HCT116 (cell line): ENCODE measurements around the gene POLR3C. TPM values are rescaled to one million over a fixed set of nuclear protein-coding genes. Genes with fewer than 3 reads are reported as not detected.

ENCODE experiments used
- ATAC-seq: fragments of 200-7000 bp; cut with Tn5 transposase; 2 replicates; pipeline ENCODE4 v1.9.1; 2020; ENCODE audit warnings: mild to moderate bottlenecking, moderate library complexity
- BruUV-seq: library from RNA; stranded (reverse); fragments of 400-500 nt; replicated peaks from 2 replicates; lab custom pipeline; 2021; lab: Mats Ljungman, UMichigan
- CTCF ChIA-PET: fragments of 300-600 bp; sonication (Branson Sonifier 250); formaldehyde crosslinking; loops from one replicate; lab custom pipeline; 2021; ENCODE audit warnings: antibody characterized with exemption; lab: Charles Lee
- POLR2A ChIA-PET: fragments of 300-600, 350-600 bp; sonication (Branson Sonifier 250); formaldehyde crosslinking; loops from one replicate; lab custom pipeline; 2021; ENCODE audit warnings: antibody characterized with exemption; lab: Charles Lee
- RAD21 ChIA-PET, 2 experiments: fragments of 300-600 bp; sonication (Branson Sonifier 250); formaldehyde crosslinking; loops; one replicate each; lab custom pipeline; 2023; ENCODE audit warnings: low total read pairs in 2 of 2; ENCODE audit not compliant: uncharacterized antibody in 2 of 2, unreplicated experiment in 2 of 2, low non-redundant PET in 1 of 2; lab: Charles Lee
- DNase-seq: peaks from one replicate; pipeline ENCODE4 v3.0.0-alpha.2; 2010; ENCODE audit warnings: low read depth, low spot score
- H2AFZ ChIP-seq: fragments of 200-600 bp; shearing (Covaris generic), sonication (generic); 2 replicates; pipeline ENCODE4 v1.6.1; 2017; ENCODE audit warnings: low read depth, mixed run types, mixed read lengths, antibody characterized with exemption, low read length; ENCODE audit not compliant: poor library complexity, severe bottlenecking
- H3K27ac ChIP-seq: 2 replicates; pipeline ENCODE4 v1.5.1; 2012; ENCODE audit warnings: low read depth, low read length
- H3K27me3 ChIP-seq: fragments of 200-600 bp; sonication (generic); 2 replicates; pipeline ENCODE4 v1.6.1; 2016; ENCODE audit warnings: mixed run types, low read length, mixed read lengths; ENCODE audit not compliant: insufficient read depth
- H3K36me3 ChIP-seq, 2 experiments: fragments of 200-500 bp in 1 of 2; fragments of 200-600 bp in 1 of 2; sonication (Bioruptor generic) in 1 of 2; sonication (generic) in 1 of 2; 2 replicates each; pipeline versions ENCODE4 v1.5.1 to v1.6.1; 2014 to 2016; ENCODE audit warnings: low read length in 2 of 2, inconsistent platforms in 1 of 2, mixed read lengths in 1 of 2, mixed run types in 1 of 2; ENCODE audit not compliant: insufficient read depth in 2 of 2, control insufficient read depth in 1 of 2
- H3K4me1 ChIP-seq, 2 experiments: fragments of 200-600 bp in 1 of 2; sonication (generic) in 1 of 2; 2 replicates each; pipeline versions ENCODE4 v1.5.1 to v1.6.1; 2012 to 2017; ENCODE audit warnings: low read length in 2 of 2, inconsistent platforms in 1 of 2, mild to moderate bottlenecking in 1 of 2, mixed read lengths in 1 of 2, mixed run types in 1 of 2, moderate library complexity in 1 of 2; ENCODE audit not compliant: insufficient read depth in 2 of 2, control insufficient read depth in 1 of 2
- H3K4me2 ChIP-seq: fragments of 200-600 bp; sonication (generic); 2 replicates; pipeline ENCODE4 v1.6.1; 2017; ENCODE audit warnings: mixed run types, low read length, mixed read lengths
- H3K4me3 ChIP-seq, 2 experiments: fragments of 200-600 bp in 1 of 2; sonication (generic) in 1 of 2; replicated peaks in 1 of 2; 2 replicates each; pipeline ENCODE4 v1.5.1; 2011 to 2016; ENCODE audit warnings: low read length in 2 of 2, control low read depth in 1 of 2, low read depth in 1 of 2, mild to moderate bottlenecking in 1 of 2, mixed read lengths in 1 of 2, mixed run types in 1 of 2
- H3K79me2 ChIP-seq: fragments of 200-600 bp; sonication (generic); 2 replicates; pipeline ENCODE4 v1.6.1; 2017; ENCODE audit warnings: mild to moderate bottlenecking, mixed run types, low read length, moderate library complexity, mixed read lengths; ENCODE audit not compliant: insufficient read depth
- H3K9ac ChIP-seq: fragments of 200-600 bp; sonication (generic); 2 replicates; pipeline ENCODE4 v1.6.1; 2016; ENCODE audit warnings: low read length, mixed read lengths
- H3K9me2 ChIP-seq: fragments of 200-600 bp; sonication (generic), shearing (Covaris generic); 2 replicates; pipeline ENCODE4 v1.6.1; 2017; ENCODE audit warnings: mixed run types, mild to moderate bottlenecking, moderate library complexity; ENCODE audit not compliant: insufficient read depth
- H3K9me3 ChIP-seq, 2 experiments: fragments of 200-500 bp in 1 of 2; fragments of 200-600 bp in 1 of 2; sonication (Bioruptor generic) in 1 of 2; sonication (generic) in 1 of 2; 2 replicates each; pipeline ENCODE4 v1.6.1; 2014 to 2017; ENCODE audit warnings: low read length in 2 of 2, mixed read lengths in 2 of 2, inconsistent platforms in 1 of 2, low read depth in 1 of 2, mild to moderate bottlenecking in 1 of 2, mixed run types in 1 of 2, moderate library complexity in 1 of 2; ENCODE audit not compliant: control insufficient read depth in 1 of 2, insufficient read depth in 1 of 2
- H4K20me1 ChIP-seq: fragments of 200-600 bp; sonication (generic), shearing (Covaris generic); 2 replicates; pipeline ENCODE4 v1.6.1; 2017; ENCODE audit warnings: mixed run types, mild to moderate bottlenecking, moderate library complexity; ENCODE audit not compliant: insufficient read depth
- ATF3 ChIP-seq: IDR thresholded peaks from 2 replicates; pipeline ENCODE4 v1.6.1; 2012
- CTCF ChIP-seq, 3 experiments: fragments of 200-600 bp in 1 of 3; sonication (generic) in 1 of 3; IDR thresholded peaks in 2 of 3; conservative IDR thresholded peaks in 1 of 3; 2 replicates each; pipeline ENCODE4 v1.5.1; 2012 to 2017; ENCODE audit warnings: low read depth in 2 of 3, low read length in 2 of 3, antibody characterized with exemption in 1 of 3, borderline replicate concordance in 1 of 3, control low read depth in 1 of 3, mild to moderate bottlenecking in 1 of 3, mixed read lengths in 1 of 3, mixed run types in 1 of 3, moderate library complexity in 1 of 3; ENCODE audit not compliant: insufficient read depth in 1 of 3
- ELF1 ChIP-seq: IDR thresholded peaks from 2 replicates; pipeline ENCODE4 v1.6.1; 2012; ENCODE audit warnings: low read depth, borderline replicate concordance
- EZH2 ChIP-seq: fragments of 200-600 bp; sonication (generic); IDR thresholded peaks from 2 replicates; pipeline ENCODE4 v1.6.1; 2017; ENCODE audit warnings: antibody characterized with exemption, mixed run types
- MAX ChIP-seq: IDR thresholded peaks from 2 replicates; pipeline ENCODE4 v1.6.1; 2012
- POLR2A ChIP-seq: IDR thresholded peaks from 2 replicates; pipeline ENCODE4 v1.7.0; 2011; ENCODE audit warnings: borderline replicate concordance; ENCODE audit not compliant: insufficient read depth, insufficient read length; ENCODE audit errors: extremely low read depth
- RAD21 ChIP-seq: IDR thresholded peaks from 2 replicates; pipeline ENCODE4 v1.6.1; 2012; ENCODE audit warnings: low read depth, mild to moderate bottlenecking
- SIN3A ChIP-seq: IDR thresholded peaks from 2 replicates; pipeline ENCODE4 v1.6.1; 2012; ENCODE audit warnings: low read depth
- SRF ChIP-seq: IDR thresholded peaks from 2 replicates; pipeline ENCODE4 v1.6.1; 2012; ENCODE audit warnings: low read depth
- YY1 ChIP-seq: IDR thresholded peaks from 2 replicates; pipeline ENCODE4 v1.6.1; 2011; ENCODE audit warnings: low read length, low read depth, moderate library complexity, mild to moderate bottlenecking; ENCODE audit not compliant: insufficient replicate concordance; ENCODE audit errors: extremely low read depth
- ZBTB33 ChIP-seq: IDR thresholded peaks from 2 replicates; pipeline ENCODE4 v1.6.1; 2011; ENCODE audit warnings: mild to moderate bottlenecking, low read length, moderate library complexity; ENCODE audit not compliant: insufficient replicate concordance; ENCODE audit errors: extremely low read depth
- ZFX ChIP-seq: fragments of 450-650 bp; IDR thresholded peaks from 2 replicates; pipeline ENCODE4 v1.6.1; 2017
- ZNF274 ChIP-seq: fragments of 200-500 bp; sonication (Bioruptor generic); IDR thresholded peaks from 2 replicates; pipeline ENCODE4 v1.6.1; 2014; ENCODE audit warnings: mild to moderate bottlenecking, low read depth, low read length, inconsistent platforms
- intact Hi-C: fragments of 100-400 bp; cut with micrococcal nuclease; formaldehyde crosslinking; loops from 2 replicates; pipeline ENCODE4 v1.10.0; 2022
- total RNA-seq: library from RNA; stranded (reverse); gene quantifications from one replicate; pipeline ENCODE4 v1.2.1, GENCODE V29; 2021; ENCODE audit not compliant: unreplicated experiment

POLR3C gene
- total RNA-seq, 1 experiment from 2014 or later = 25.4 TPM

- CTCF ChIA-PET = interaction anchor here (0.8 to 6.6 kb wide), 9 partner anchors 8 to 174 kb away, joined by 3 to 87 read pairs (median 5); partner anchors contain the start of genes ANKRD34A, NUDT17, POLR3C and POLR3GL
- DNase-seq = no peak
Observed at GRCh38 chr1:145858238-145858900, 34.4 kb downstream of the POLR3C start.

More at GRCh38 chr1:145858238-145858900, 34.4 kb downstream of the POLR3C start:
- H3K4me3 ChIP-seq = peak overlapping the region; percentile 73 to 75
- H4K20me1 ChIP-seq = no peaks in the 10 kb centered on the region
- H3K36me3 ChIP-seq = peaks cover 0 to 21% of the 10 kb centered on the region in 2 experiments
- no peaks in the 10 kb centered on the region for H3K9me3 ChIP-seq
- TF ChIP-seq YY1 (no peak), CTCF (IDR thresholded peaks at IDR 0.05 in 2 of 3, conservative IDR thresholded peaks at IDR 0.05 in 1 of 3; ENCODE audit: borderline replicate concordance in 1 of 3, insufficient read depth in 1 of 3, low read depth in 2 of 3, low read length in 2 of 3) (no peak), SIN3A (no peak), ZFX (no peak), EZH2 (no peak), ZNF274 (no peak), RAD21 (no peak), SRF (no peak), MAX (no peak), ZBTB33 (no peak), ATF3 (no peak), POLR2A (no peak), ELF1 (no peak)
- TF ChIP-seq, all 23 proteins: peak for 0
- Histone ChIP-seq H3K4me1 (peaks cover 11 to 15% of the 10 kb centered on the region in 2 experiments; a peak in 3 of 4 replicates), H3K79me2 (peaks cover 5% of the 10 kb centered on the region; the same call in 1 of the 2 replicates), H3K9ac (peak overlapping the region; percentile 67), H3K27ac (peak overlapping the region; percentile 71), H2AFZ (no peak overlapping the region), H3K9me2 (no peaks in the 10 kb centered on the region), H3K27me3 (no peaks in the 10 kb centered on the region), H3K4me2 (peak overlapping the region; percentile 97)
- intact Hi-C loops = no loop called here
- POLR2A ChIA-PET = interaction anchor here (0.7 to 2.7 kb wide), 16 partner anchors 10 to 193 kb away, joined by 3 to 22 read pairs (median 5); partner anchors contain the start of genes ANKRD34A, ANKRD35, LIX1L and NUDT17
- no TSS peak for BruUV-seq
- RAD21 ChIA-PET = interaction anchor here (0.6 to 1.2 kb wide), 4 partner anchors 13 to 177 kb away, joined by 3 read pairs; partner anchors contain the start of gene NUDT17 (in 1 of the 2)
- peak; percentile 30 for ATAC-seq
